Spinal cord (tissue), 10 donors: ENCODE measurements around the gene RAB40C. TPM values are rescaled to one million over a fixed set of nuclear protein-coding genes. Genes with fewer than 3 reads are reported as not detected.

Experiments used
- DNase-seq, 6 donors: peaks; one replicate each; pipeline versions ENCODE4 v3.0.0 to v3.0.0-alpha.2; 2013 to 2015; ENCODE audit warnings: low spot score in 6 of 6, low read depth in 4 of 6
- H3K27ac ChIP-seq: one replicate; pipeline ENCODE4 v1.5.1; 2013; ENCODE audit warnings: low read depth, low read length, control low read depth
- H3K27me3 ChIP-seq: one replicate; pipeline ENCODE4 v1.6.1; 2013; ENCODE audit warnings: low read length; ENCODE audit not compliant: control insufficient read depth, insufficient read depth
- H3K36me3 ChIP-seq: one replicate; pipeline ENCODE4 v1.6.1; 2013; ENCODE audit warnings: low read length; ENCODE audit not compliant: control insufficient read depth, insufficient read depth
- H3K4me1 ChIP-seq: one replicate; pipeline ENCODE4 v1.6.1; 2013; ENCODE audit warnings: low read length; ENCODE audit not compliant: control insufficient read depth, insufficient read depth
- H3K4me3 ChIP-seq: one replicate; pipeline ENCODE4 v1.5.1; 2013; ENCODE audit warnings: low read depth, low read length, control low read depth
- H3K9me3 ChIP-seq: one replicate; pipeline ENCODE4 v1.6.1; 2013; ENCODE audit warnings: low read length; ENCODE audit not compliant: control insufficient read depth, insufficient read depth
- WGBS: methylation state at CpG from one replicate; pipeline ENCODE4 v1.1.5; 2013; ENCODE audit warnings: missing lambda C conversion rate; ENCODE audit not compliant: insufficient coverage; 5-methylcytosine and 5-hydroxymethylcytosine counted together
- polyA plus RNA-seq, 2 donors: library from polyadenylated mRNA; unstranded; fragments of 120-200 nt; gene quantifications; one replicate each; pipeline ENCODE4 v1.2.1, GENCODE V29; 2013; ENCODE audit not compliant: insufficient read length in 2 of 2
- total RNA-seq, 2 donors: library from RNA; depleted of rRNA in 1 of 2; stranded (reverse); fragments of 120-200 nt in 1 of 2; fragments of >200 nt in 1 of 2; gene quantifications; one replicate each; pipeline versions ENCODE4 v1.2.3 to v1.2.4, GENCODE V29; 2013 to 2014
- donor health status: healthy.

RAB40C gene
- total and polyA plus RNA-seq, 4 donors: 12.4 to 45.7 (median 30.1) TPM

DNA sequence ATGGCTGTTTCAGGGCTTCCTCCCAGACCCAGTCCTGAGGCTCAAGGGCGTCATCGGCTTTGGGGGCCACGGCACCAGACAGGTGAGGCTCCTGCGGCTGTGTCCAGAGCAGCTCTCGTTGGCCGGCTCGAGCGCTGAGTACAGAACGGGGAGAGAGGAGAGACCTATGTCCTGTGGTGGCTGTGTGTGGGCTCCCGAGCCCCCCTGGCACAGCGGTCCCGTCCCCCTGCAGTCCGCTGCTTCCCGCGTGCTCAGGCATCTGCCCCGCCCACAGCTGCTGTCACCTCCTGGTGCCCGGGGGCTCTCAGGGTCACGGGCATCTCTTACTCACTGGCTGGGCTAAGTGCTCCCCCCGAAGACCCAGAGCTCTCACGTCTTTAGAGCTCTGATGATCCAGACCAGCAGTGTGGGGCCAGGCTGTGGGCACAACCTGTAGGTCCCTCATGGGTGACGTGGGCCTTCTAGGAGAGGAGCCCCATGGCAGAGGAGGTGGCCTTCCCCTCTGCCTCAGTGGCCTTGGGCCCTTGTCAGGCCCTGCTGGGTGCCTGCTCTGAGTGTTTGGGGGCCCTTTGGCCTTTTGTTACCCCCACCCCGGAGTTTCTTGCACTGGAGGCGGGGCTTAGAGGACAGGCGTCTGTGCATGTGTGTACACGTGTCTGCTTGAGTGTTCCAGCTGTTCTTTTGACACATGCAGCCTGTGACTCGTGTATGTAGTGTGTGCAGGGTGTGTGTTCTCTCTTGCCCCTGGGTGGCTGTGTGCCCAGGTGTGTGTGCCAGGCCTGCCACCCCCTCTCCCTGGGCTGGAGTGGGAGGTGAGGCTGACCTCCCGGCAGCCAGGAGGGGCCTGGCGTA is 62.8 kb downstream of the RAB40C start:
- no peak overlapping the region for H3K27ac ChIP-seq
- 86% methylated on average over 28 of the region's 28 CpGs for WGBS
- DNase-seq: no peak
- H3K9me3 ChIP-seq: no peaks in the 10 kb centered on the region
- H3K27me3 ChIP-seq: no peaks in the 10 kb centered on the region
- H3K4me3 ChIP-seq: no peak overlapping the region
- H3K4me1 ChIP-seq: peaks cover 23% of the 10 kb centered on the region
- peaks cover 85% of the 10 kb centered on the region for H3K36me3 ChIP-seq

- no peak overlapping the region for H3K4me3 ChIP-seq
- peaks cover 11% of the 10 kb centered on the region for H3K4me1 ChIP-seq
- peaks cover 90% of the 10 kb centered on the region for H3K36me3 ChIP-seq
- no peaks in the 10 kb centered on the region for H3K27me3 ChIP-seq
- no peaks in the 10 kb centered on the region for H3K9me3 ChIP-seq
- DNase-seq: no peak
- 93% methylated on average over 11 of the region's 12 CpGs for WGBS
- H3K27ac ChIP-seq: no peak overlapping the region
Measured at GRCh38 chr16:654034-654433, 64.2 kb downstream of the RAB40C start.

DNA sequence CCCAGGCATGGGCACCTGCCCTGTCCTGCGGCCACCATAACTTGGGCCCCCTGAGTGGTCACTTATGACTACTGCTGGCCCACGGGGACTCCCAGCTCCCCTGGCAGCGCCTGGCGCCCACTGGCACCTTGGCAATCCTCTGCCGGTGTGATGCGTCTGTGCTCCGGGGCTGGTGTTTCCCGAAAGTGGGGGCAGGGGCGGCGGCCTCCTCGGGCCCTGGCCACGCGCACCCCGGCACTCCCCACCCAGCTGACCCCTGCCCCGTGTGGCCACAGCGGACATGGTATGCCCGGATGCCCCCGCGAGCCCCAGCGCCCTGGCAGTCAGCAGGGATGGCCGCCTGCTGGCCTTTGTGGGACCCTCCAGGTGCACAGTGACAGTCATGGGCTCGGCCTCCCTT is 67.6 kb downstream of the RAB40C start:
- no peak overlapping the region for H3K4me3 ChIP-seq
- H3K36me3 ChIP-seq: peaks cover 96% of the 10 kb centered on the region
- no peak overlapping the region for H3K27ac ChIP-seq
- WGBS: 95% methylated on average over 22 of the region's 22 CpGs
- no peak for DNase-seq
- no peaks in the 10 kb centered on the region for H3K27me3 ChIP-seq
- peaks cover 15% of the 10 kb centered on the region for H3K4me1 ChIP-seq
- no peaks in the 10 kb centered on the region for H3K9me3 ChIP-seq

GRCh38 chr16:658679-659571 is 69.1 kb downstream of the RAB40C start:
- H3K4me3 ChIP-seq: no peak overlapping the region
- H3K27ac ChIP-seq: no peak overlapping the region
- H3K27me3 ChIP-seq: no peaks in the 10 kb centered on the region
- peaks cover 15% of the 10 kb centered on the region for H3K4me1 ChIP-seq
- peaks cover 91% of the 10 kb centered on the region for H3K36me3 ChIP-seq
- DNase-seq: no peak
- H3K9me3 ChIP-seq: no peaks in the 10 kb centered on the region
- 89% methylated on average over 35 of the region's 35 CpGs for WGBS

GRCh38 chr16:659618-660017 is 69.8 kb downstream of the RAB40C start:
- Histone ChIP-seq H3K27ac (no peak overlapping the region), H3K4me3 (no peak overlapping the region), H3K4me1 (peaks cover 15% of the 10 kb centered on the region), H3K36me3 (peaks cover 92% of the 10 kb centered on the region), H3K9me3 (no peaks in the 10 kb centered on the region), H3K27me3 (no peaks in the 10 kb centered on the region)
- no peak for DNase-seq
- 85% methylated on average over 20 of the region's 20 CpGs for WGBS

- Histone ChIP-seq H3K27ac (peak overlapping the region; percentile 45), H3K9me3 (no peaks in the 10 kb centered on the region), H3K36me3 (peaks cover 89% of the 10 kb centered on the region), H3K4me1 (peaks cover 15% of the 10 kb centered on the region), H3K4me3 (no peak overlapping the region), H3K27me3 (no peaks in the 10 kb centered on the region)
- DNase-seq: no peak
- WGBS: 47% methylated on average over 6 of the region's 6 CpGs
Measured at GRCh38 chr16:660132-660458, 70.2 kb downstream of the RAB40C start.

- Histone ChIP-seq H3K27me3 (no peaks in the 10 kb centered on the region), H3K4me1 (peaks cover 15% of the 10 kb centered on the region), H3K4me3 (no peak overlapping the region), H3K9me3 (no peaks in the 10 kb centered on the region), H3K36me3 (peaks cover 88% of the 10 kb centered on the region), H3K27ac (peak overlapping the region; percentile 45)
- DNase-seq: peak in 2 of 6 donors; percentile 76 to 77
- 20% methylated on average over 26 of the region's 43 CpGs for WGBS
Measured at GRCh38 chr16:660459-661183, 70.8 kb downstream of the RAB40C start.

GRCh38 chr16:661184-661821 is 71.4 kb downstream of the RAB40C start:
- no peaks in the 10 kb centered on the region for H3K27me3 ChIP-seq
- H3K36me3 ChIP-seq: peaks cover 88% of the 10 kb centered on the region
- peaks cover 15% of the 10 kb centered on the region for H3K4me1 ChIP-seq
- WGBS: 73% methylated on average over 24 of the region's 35 CpGs
- no peak overlapping the region for H3K27ac ChIP-seq
- no peaks in the 10 kb centered on the region for H3K9me3 ChIP-seq
- no peak overlapping the region for H3K4me3 ChIP-seq
- no peak for DNase-seq

DNA sequence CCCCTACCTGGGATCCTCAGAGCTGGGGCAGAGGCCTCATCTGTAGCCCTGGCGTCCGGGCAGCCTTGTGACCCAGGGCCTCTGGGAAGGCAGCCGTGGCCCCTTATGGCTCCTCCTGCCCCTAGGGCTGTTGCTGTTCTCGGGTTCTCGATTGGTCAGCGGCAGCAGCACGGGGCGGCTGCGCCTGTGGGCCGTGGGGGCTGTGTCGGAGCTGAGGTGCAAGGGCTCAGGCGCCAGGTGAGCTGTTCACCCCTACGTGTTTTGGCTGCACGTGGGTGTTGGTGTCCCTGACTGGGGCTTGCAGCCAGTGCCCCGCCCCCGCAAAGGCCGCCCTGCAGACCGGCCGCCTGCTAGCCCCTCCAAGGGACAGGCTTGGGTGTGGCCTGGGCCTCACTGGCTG is 72.2 kb downstream of the RAB40C start:
- peaks cover 88% of the 10 kb centered on the region for H3K36me3 ChIP-seq
- no peak overlapping the region for H3K27ac ChIP-seq
- peaks cover 16% of the 10 kb centered on the region for H3K4me1 ChIP-seq
- WGBS: 96% methylated on average over 19 of the region's 19 CpGs
- no peaks in the 10 kb centered on the region for H3K9me3 ChIP-seq
- H3K27me3 ChIP-seq: no peaks in the 10 kb centered on the region
- DNase-seq: no peak
- no peak overlapping the region for H3K4me3 ChIP-seq
